ENCODE measurements around the gene CFAP46. TPM values are rescaled to one million over a fixed set of nuclear protein-coding genes. Genes with fewer than 3 reads are reported as not detected.

CFAP46 gene
- total RNA-seq, 1 experiment from 2014 or later: 1.6 TPM

GRCh38 chr10:132876131-132876860, 66.1 kb downstream of the CFAP46 start:
- DNase-seq (ENCODE audit: low read depth, low spot score): no peak
- TF ChIP-seq SIN3A (IDR thresholded peaks at IDR 0.05; ENCODE audit: borderline replicate concordance, insufficient read depth, low read depth, low read length): no peak
- TF ChIP-seq POLR2AphosphoS5 (IDR thresholded peaks at IDR 0.05; ENCODE audit: low read depth, low read length): no peak
- no peak for TF ChIP-seq REST (IDR thresholded peaks at IDR 0.05; ENCODE audit: insufficient read depth in 1 of 2, low read depth in 2 of 2, low read length in 1 of 2)
- no peak for TF ChIP-seq TCF7L2 (IDR thresholded peaks at IDR 0.05; ENCODE audit: low read depth, low read length)
- no peak for TF ChIP-seq CTCF (IDR thresholded peaks at IDR 0.05)
- no peaks in the 10 kb centered on the region for H3K36me3 ChIP-seq (ENCODE audit: control insufficient read depth, insufficient read depth, low read length)
- ChIA-PET CTCF (no interaction called here), POLR2A (interaction anchor here (0.8 kb wide), 1 partner anchor 26 kb away, joined by 3 read pairs; no protein-coding TSS in a partner anchor)
- BruUV-seq (replicated peaks): no TSS peak
- intact Hi-C loops (cut with micrococcal nuclease; ENCODE audit: unreplicated experiment) (no loop called here), in situ Hi-C loops (cut with HindIII; ENCODE audit: low pct_unique_long_range_greater_than_20kb, low sequenced_read_pairs) (no loop called here)
- no peaks in the 10 kb centered on the region for H3K9me3 ChIP-seq (ENCODE audit: control insufficient read depth, insufficient read depth, low read depth, low read length)
- no peak for ATAC-seq
- no peaks in the 10 kb centered on the region for H3K4me1 ChIP-seq (ENCODE audit: control insufficient read depth, insufficient read depth, low read length)
- no peak overlapping the region for H3K4me3 ChIP-seq (ENCODE audit: low read depth in 2 of 2, low read length in 2 of 2)
- no peak overlapping the region for H3K27ac ChIP-seq (ENCODE audit: low read length)
- peaks cover 22% of the 10 kb centered on the region for H3K27me3 ChIP-seq (ENCODE audit: control insufficient read depth, insufficient read depth, low read length)

GRCh38 chr10:132875435-132875834, 66.9 kb downstream of the CFAP46 start:
- no TSS peak for BruUV-seq (replicated peaks)
- DNase-seq (ENCODE audit: low read depth, low spot score) (no peak), ATAC-seq (no peak)
- H3K9me3 ChIP-seq (ENCODE audit: control insufficient read depth, insufficient read depth, low read depth, low read length): no peaks in the 10 kb centered on the region
- CTCF ChIA-PET: no interaction called here
- H3K36me3 ChIP-seq (ENCODE audit: control insufficient read depth, insufficient read depth, low read length): no peaks in the 10 kb centered on the region
- H3K4me1 ChIP-seq (ENCODE audit: control insufficient read depth, insufficient read depth, low read length): no peaks in the 10 kb centered on the region
- intact Hi-C loops (cut with micrococcal nuclease; ENCODE audit: unreplicated experiment): no loop called here
- H3K27ac ChIP-seq (ENCODE audit: low read length): no peak overlapping the region
- no peak for TF ChIP-seq POLR2AphosphoS5 (IDR thresholded peaks at IDR 0.05; ENCODE audit: low read depth, low read length)
- TF ChIP-seq SIN3A (IDR thresholded peaks at IDR 0.05; ENCODE audit: borderline replicate concordance, insufficient read depth, low read depth, low read length): no peak
- TF ChIP-seq REST (IDR thresholded peaks at IDR 0.05; ENCODE audit: insufficient read depth in 1 of 2, low read depth in 2 of 2, low read length in 1 of 2): no peak
- TF ChIP-seq CTCF (IDR thresholded peaks at IDR 0.05): no peak
- TF ChIP-seq TCF7L2 (IDR thresholded peaks at IDR 0.05; ENCODE audit: low read depth, low read length): no peak
- in situ Hi-C loops (cut with HindIII; ENCODE audit: low pct_unique_long_range_greater_than_20kb, low sequenced_read_pairs): no loop called here
- no peak overlapping the region for H3K4me3 ChIP-seq (ENCODE audit: low read depth in 2 of 2, low read length in 2 of 2)
- H3K27me3 ChIP-seq (ENCODE audit: control insufficient read depth, insufficient read depth, low read length): peaks cover 22% of the 10 kb centered on the region
- POLR2A ChIA-PET: no interaction called here

Data from Panc1 (cell line).